ENCODE data around the gene KCNQ4. TPM values are rescaled to one million over a fixed set of nuclear protein-coding genes. Genes with fewer than 3 reads are reported as not detected.

Gene KCNQ4
- total RNA-seq, 4 donors from 2014 or later, result 1.1 to 3.3 (median 2.4) TPM

DNA sequence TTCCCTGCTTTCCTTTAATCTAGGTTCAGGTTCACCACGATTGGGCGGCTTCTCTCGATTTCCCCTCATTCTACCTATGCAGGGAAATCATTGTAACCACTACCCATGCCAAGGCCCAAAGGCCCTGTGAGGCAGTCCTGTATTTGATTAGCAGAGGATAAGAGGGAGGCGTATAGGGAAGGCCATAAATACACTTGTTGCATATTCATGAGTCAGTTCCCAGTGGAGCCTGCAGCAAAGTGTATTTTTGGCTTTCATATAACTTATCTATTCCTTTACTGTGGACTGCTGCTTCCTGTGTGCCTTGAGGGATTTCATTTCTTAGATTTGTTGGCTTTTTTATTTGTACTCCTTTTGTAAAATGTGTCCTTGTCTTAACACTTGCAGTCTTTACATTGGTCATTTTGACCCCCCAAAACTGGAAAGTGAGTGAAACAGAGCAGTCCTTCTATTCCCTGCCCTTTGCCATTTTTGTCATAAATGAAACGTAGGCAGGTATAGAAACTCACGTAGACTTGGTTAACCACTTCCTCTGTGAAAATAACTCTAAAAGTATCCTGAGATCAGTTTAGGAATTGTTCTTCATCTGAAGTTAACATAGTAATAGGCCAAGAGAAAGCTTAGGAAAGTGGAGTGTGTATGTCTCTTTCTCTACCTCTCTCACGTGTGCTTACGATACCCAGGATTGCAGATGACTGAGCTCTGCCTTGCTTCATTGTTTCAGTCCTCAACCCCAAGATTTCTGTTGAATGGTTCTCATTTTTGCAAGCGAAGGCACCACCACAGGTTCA, 19.6 kb upstream of the KCNQ4 start:
- Histone ChIP-seq H3K9me3 (no peaks in the 10 kb centered on the region), H3K27ac (no peak overlapping the region), H3K4me3 (no peak overlapping the region), H3K36me3 (peaks cover 0 to 97% (median 0%) of the 10 kb centered on the region in 3 donors), H3K27me3 (no peaks in the 10 kb centered on the region), H3K4me1 (no peaks in the 10 kb centered on the region)
- TF ChIP-seq, protein P1, sequence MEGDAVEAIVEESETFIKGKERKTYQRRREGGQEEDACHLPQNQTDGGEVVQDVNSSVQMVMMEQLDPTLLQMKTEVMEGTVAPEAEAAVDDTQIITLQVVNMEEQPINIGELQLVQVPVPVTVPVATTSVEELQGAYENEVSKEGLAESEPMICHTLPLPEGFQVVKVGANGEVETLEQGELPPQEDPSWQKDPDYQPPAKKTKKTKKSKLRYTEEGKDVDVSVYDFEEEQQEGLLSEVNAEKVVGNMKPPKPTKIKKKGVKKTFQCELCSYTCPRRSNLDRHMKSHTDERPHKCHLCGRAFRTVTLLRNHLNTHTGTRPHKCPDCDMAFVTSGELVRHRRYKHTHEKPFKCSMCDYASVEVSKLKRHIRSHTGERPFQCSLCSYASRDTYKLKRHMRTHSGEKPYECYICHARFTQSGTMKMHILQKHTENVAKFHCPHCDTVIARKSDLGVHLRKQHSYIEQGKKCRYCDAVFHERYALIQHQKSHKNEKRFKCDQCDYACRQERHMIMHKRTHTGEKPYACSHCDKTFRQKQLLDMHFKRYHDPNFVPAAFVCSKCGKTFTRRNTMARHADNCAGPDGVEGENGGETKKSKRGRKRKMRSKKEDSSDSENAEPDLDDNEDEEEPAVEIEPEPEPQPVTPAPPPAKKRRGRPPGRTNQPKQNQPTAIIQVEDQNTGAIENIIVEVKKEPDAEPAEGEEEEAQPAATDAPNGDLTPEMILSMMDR (IDR thresholded peaks at IDR 0.05), result no peak
- no peak for TF ChIP-seq POLR2A (IDR thresholded peaks at IDR 0.05)
- no peak for DNase-seq

DNA sequence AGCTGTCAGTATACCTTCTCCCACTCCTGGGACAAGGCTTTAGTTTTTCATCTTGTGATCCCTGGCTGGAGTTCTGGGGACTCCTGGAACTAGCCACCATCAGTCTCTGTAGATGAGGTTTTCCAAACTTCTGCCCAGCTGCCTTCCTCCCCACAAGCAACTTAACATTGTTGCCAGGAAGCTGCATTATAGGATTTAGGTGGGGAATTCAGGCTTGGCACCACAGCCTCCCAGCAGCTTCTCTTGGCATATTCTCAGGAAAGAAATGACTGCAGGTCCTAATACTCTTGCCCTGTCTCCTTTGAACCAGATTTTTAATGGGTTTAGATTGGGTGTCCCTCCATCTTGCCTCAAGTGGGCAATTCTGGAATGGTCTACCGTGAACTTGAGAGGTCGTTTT, 18.6 kb upstream of the KCNQ4 start:
- Histone ChIP-seq H3K4me1 (no peaks in the 10 kb centered on the region), H3K27ac (no peak overlapping the region), H3K27me3 (no peaks in the 10 kb centered on the region), H3K36me3 (peaks cover 0 to 97% (median 0%) of the 10 kb centered on the region in 3 donors), H3K9me3 (no peaks in the 10 kb centered on the region), H3K4me3 (no peak overlapping the region)
- TF ChIP-seq, protein P1 (IDR thresholded peaks at IDR 0.05), result no peak
- TF ChIP-seq POLR2A (IDR thresholded peaks at IDR 0.05), result no peak
- no peak for DNase-seq

DNA sequence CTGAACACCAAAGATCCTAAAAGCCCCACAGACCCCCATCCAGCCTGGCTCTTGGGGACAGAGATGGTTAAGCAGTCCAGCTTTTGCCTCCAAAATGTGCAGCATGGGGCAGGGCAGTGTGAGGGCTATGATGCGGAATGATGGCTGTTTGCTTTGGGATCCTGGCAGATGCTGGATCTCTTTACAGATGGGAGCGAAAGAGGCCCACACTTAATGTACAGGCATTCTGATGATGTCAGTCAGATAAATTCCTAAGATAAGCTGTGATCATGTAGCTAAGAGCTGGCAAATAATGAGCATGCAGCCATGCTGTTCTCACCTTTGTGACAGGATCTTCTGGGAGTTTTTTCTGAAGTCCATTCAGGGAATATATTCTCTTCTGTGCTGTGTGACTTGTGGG, 17.6 kb upstream of the KCNQ4 start:
- Histone ChIP-seq H3K4me1 (no peaks in the 10 kb centered on the region), H3K27me3 (no peaks in the 10 kb centered on the region), H3K4me3 (no peak overlapping the region), H3K9me3 (no peaks in the 10 kb centered on the region), H3K36me3 (peaks cover 0 to 97% (median 0%) of the 10 kb centered on the region in 3 donors), H3K27ac (no peak overlapping the region)
- TF ChIP-seq, protein P1 (IDR thresholded peaks at IDR 0.05), result no peak
- TF ChIP-seq POLR2A (IDR thresholded peaks at IDR 0.05), result no peak
- DNase-seq, result no peak

DNA sequence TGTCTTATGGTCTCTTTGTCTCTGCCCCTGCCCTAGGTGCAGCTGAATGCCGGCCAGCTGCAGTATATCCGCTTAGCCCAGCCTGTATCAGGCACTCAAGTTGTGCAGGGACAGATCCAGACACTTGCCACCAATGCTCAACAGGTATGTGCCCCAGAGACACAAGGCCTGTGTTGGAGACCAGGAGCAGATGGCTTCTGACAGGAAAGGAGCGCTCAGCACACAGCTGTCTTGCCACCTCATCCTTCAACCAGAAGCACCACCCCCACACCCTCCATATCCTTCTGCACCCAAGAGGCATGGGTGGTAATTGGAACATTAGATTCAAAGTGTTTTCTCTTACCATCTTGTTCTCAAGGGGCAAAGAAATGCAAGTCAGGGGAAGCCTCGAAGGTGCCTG, 17.0 kb upstream of the KCNQ4 start:
- no peaks in the 10 kb centered on the region for H3K9me3 ChIP-seq
- no peaks in the 10 kb centered on the region for H3K27me3 ChIP-seq
- H3K27ac ChIP-seq, result no peak overlapping the region
- no peaks in the 10 kb centered on the region for H3K4me1 ChIP-seq
- H3K4me3 ChIP-seq, result no peak overlapping the region
- H3K36me3 ChIP-seq, result peaks cover 0 to 96% (median 0%) of the 10 kb centered on the region in 3 donors
- DNase-seq, result no peak
- TF ChIP-seq, protein P1 (IDR thresholded peaks at IDR 0.05), result no peak

DNA sequence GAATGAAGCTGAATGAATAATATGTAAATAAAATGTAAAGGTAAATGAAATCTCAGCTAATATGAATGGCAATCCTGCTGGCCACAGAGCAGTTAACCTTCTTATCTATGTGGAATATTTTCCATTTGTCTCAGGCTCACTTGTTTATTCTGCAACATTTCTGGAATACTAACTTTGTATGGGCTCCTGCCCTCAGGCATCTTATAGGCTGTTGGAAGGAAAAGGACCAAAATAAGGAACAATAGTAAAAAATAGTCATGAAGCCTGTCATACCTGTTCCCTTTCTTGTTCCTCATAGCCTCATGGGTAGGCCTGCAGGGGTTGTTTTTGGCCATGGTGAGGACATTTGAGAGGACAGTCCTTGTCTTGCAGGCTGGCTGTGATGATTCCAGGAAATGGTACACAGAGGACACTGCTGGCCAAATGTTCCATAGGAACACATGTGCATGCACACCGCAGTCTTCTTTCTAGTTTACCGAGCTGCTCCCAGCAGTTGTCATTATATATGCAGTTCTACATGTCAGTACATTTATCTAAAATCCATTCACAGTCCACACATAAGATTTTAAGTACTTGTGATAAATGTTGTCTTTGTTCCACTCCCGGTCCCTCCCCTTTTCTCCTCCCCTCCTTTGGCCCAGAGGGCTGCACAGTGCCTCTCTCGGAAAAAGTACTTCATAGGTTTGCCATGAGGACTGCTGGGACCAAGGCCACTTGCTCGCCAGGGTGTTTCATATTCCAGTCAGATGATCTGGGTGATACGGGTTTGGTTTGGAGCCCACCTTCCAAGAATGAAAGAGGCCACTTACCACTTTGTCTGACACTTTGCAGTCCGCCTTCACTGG, 15.2 kb upstream of the KCNQ4 start:
- Histone ChIP-seq H3K27ac (no peak overlapping the region), H3K4me3 (no peak overlapping the region), H3K27me3 (no peaks in the 10 kb centered on the region), H3K4me1 (peaks cover 0 to under 1% (median 0%) of the 10 kb centered on the region in 4 donors), H3K36me3 (peaks cover 0 to 93% (median 0%) of the 10 kb centered on the region in 3 donors), H3K9me3 (no peaks in the 10 kb centered on the region)
- TF ChIP-seq POLR2A (IDR thresholded peaks at IDR 0.05), result no peak
- TF ChIP-seq, protein P1 (IDR thresholded peaks at IDR 0.05), result no peak
- no peak for DNase-seq
